ENCODE data around the gene DNAJC8. TPM values are rescaled to one million over a fixed set of nuclear protein-coding genes. Genes with fewer than 3 reads are reported as not detected.

DNAJC8 gene
- total RNA-seq, 1 experiment from 2014 or later = 121 TPM

- no peak for DNase-seq (ENCODE audit: low read depth)
Measured at GRCh38 chr1:28249866-28250295, 17.1 kb upstream of the DNAJC8 start.

DNA sequence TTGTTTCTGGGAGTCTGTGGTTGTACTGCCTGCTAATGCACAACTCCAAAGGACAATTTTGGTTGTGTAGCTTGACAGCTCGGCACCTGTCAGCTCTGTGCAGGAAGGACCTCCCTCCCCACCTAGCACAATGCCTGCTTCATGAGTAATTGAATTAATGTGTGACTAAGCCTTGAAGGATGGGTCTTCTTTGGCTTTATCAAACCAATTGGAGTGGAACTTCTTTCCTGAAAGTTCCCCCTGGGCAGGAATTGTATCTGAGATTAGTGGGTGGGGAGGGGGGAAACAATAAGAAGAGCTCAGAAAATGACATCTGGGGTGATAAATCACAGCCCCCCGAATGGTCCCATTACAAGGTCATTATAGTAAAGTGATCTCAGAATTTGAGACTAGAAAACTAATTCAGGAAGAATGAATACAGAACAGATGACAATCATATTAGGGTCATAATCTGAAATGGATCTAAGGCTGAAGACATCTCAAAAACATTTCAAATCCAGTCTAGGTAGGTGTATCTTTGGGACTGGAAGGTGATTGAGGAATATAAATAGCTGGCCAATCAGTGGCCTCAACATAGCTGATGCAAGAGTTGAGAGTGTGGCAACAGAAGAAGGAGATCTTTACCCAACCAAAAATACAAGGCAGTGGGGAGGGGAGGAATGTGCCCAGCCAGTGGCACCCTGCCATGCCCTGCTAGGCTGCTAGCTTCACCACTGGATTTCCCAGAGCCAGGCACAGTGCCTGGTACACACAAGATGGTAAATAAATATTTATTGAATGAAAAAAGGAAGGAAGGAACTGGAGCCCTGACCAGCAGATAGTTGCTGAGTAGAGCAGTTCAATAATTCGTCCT is 16.4 kb upstream of the DNAJC8 start:
- DNase-seq (ENCODE audit: low read depth) = peak; percentile 76

- DNase-seq (ENCODE audit: low read depth) = peak; percentile 79
Measured at GRCh38 chr1:28248273-28249012, 15.6 kb upstream of the DNAJC8 start.

- DNase-seq (ENCODE audit: low read depth) = no peak
Measured at GRCh38 chr1:28247612-28248272, 14.9 kb upstream of the DNAJC8 start.

GRCh38 chr1:28246427-28246832 is 13.6 kb upstream of the DNAJC8 start:
- peak; percentile 15 for DNase-seq (ENCODE audit: low read depth)

DNA sequence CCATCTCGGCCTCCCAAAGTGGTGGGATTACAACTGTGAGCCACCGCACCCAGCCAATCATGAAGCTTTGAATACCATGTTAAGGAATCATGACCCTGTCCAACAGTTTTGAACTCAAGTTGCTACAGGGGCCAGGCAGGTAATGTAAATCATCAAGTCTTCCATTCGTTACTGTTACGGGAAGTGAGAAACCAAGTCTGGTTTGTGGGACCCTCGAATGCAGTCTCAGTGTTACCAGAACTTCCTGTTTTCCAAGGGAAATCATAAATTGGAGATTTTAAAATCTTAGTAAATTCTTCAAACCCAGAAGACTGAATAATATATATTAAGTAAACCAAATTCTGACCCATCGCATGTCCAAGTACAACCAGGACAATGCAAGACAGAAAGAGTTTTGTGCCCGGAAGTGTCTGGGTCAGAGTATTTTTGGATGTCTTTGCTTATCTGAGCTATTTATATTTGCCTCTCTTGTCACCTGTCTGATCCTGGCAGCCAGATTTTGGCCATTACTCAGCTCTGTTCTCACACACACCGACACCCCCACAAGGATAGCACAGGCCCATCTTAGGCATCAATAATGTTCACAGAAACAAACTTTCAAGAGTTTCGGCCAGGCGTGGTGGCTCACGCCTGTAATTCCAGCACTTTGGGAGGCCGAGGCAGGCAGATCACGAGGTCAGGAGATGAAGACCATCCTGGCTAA is 11.9 kb upstream of the DNAJC8 start:
- DNase-seq (ENCODE audit: low read depth) = no peak

GRCh38 chr1:28243685-28244311 is 11.0 kb upstream of the DNAJC8 start:
- DNase-seq (ENCODE audit: low read depth) = no peak

DNA sequence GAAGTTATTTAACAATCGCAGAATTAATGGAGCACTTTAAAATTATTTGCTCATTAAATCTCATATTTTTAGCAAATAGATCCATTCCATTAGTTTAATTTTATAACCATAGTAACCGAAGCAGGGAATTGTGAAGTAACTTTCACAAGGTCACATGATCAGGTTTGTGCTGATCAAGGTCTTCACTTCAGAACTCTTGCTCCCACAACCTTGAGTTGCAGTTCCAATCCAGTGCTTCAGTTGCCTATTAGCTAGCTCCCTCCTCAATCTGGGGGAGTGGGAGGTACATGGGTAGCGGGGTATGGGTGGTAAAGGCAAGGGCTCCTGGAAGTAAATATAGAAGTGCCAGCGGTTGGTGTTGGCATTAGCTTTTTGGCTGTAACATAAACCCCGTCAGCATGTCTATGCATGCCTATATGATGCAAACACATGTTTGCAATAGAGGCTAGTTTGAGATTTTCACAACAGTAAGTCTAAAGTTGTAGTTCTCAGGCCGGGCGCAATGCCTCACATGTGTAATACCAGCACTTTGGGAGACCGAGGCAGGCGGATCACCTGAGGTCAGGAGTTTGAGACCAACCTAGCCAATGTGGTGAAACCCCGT is 8.9 kb upstream of the DNAJC8 start:
- no peak for DNase-seq (ENCODE audit: low read depth)

DNA sequence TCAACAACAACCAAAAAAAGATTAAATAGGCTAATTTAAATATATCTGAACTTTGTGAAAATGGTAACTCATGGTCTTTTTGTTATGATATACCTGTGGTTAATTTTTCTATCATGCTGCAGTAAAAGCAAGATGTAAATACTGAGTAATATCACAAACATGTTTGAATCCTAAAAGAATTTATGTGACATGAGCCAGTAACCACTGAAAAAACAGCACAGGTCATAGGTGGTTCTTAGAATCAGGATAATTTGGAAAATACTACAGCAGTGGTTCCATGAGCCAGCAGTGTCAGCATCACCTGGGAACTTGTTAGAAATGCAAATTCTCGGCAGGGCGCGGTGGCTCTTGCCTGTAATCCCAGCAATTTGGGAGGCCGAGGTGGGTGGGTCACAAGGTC is 7.2 kb upstream of the DNAJC8 start:
- DNase-seq (ENCODE audit: low read depth) = no peak

GRCh38 chr1:28239004-28239403 is 6.2 kb upstream of the DNAJC8 start:
- no peak for DNase-seq (ENCODE audit: low read depth)

DNA sequence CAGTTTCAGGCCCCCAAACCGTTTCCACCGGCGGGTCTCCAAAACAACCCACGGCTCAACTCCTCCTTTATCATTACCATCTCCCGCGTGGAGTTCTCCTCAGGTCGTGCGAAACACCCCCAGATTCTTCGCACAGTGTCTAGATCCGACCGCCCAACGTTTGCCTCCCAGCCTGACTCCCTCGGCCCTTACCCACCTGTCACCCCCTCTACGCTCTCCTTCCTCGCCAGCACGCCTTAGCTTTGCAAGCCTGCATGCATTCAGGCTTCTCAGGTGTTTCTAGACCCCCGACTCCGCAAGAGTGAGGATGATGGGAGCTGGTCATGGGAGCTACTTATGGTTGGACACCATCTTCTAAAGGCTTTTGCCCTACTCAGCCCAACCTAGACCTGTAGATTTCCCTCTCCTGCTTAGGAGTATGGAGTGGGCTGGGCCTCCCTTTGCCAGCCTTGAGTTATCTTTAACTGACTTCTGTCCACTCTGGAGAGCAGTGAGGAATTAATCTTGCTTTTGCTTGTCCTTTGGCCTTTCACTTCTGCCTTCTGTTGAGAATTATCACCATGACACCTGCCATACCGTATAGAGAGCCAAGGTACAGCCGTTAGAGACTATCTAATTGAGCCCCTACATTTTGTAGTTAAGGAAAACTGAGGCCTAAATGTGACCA is 4.0 kb upstream of the DNAJC8 start:
- no peak for DNase-seq (ENCODE audit: low read depth)

GRCh38 chr1:28235755-28236655 is 3.2 kb upstream of the DNAJC8 start, which contains the start of gene ATP5IF1:
ATP5IF1 (plus strand) TSS chr1:28236124; CDS start chr1:28236184, 60 bp downstream.
- peak; percentile 99 for DNase-seq (ENCODE audit: low read depth)

- DNase-seq (ENCODE audit: low read depth) = no peak
Measured at GRCh38 chr1:28233264-28233606, 406 bp upstream of the DNAJC8 start.

DNA sequence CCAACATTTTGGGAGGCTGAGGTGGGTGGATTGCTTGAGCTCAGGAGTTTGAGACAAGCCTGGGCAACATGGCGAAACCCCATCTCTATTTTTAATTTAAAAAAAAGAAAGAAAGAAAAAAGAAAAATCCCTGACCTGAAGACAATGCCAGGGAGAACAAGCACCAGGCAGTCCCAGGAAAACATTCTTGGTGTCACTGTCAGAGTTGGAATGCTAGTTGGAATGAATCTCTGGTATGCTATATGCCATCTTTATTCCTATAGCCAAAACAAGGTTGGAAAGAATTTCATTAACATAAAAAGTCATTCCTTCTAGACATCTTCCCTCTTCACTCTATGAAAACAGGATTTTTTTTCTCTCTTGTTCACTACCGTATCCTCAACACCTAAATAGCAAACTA is 2.8 kb downstream of the DNAJC8 start:
- DNase-seq (ENCODE audit: low read depth) = no peak

DNA sequence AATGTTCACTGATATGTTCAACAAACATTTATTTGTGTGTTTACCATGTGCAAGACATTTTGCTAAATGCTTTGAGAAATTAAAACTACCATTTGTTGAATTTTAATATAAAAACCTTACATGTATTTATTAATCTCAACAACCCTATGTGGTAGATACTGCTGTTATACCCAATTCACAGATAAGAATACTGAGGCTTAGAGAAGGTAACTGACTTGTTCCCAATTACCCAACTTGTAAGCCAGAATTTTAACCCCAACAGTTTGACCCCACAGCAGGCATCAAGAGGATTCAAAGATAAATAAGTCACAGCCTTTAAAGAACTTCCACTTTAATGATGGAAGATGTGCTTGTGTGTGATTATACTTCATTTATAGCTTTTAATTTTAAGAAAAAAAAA is 3.7 kb downstream of the DNAJC8 start:
- DNase-seq (ENCODE audit: low read depth) = no peak

- no peak for DNase-seq (ENCODE audit: low read depth)
Measured at GRCh38 chr1:28213315-28213714, 19.5 kb downstream of the DNAJC8 start.

GRCh38 chr1:28209700-28210099 is 23.1 kb downstream of the DNAJC8 start:
- no peak for DNase-seq (ENCODE audit: low read depth)

GRCh38 chr1:28208818-28209441 is 23.9 kb downstream of the DNAJC8 start:
- DNase-seq (ENCODE audit: low read depth) = peak; percentile 47

- DNase-seq (ENCODE audit: low read depth) = no peak
Measured at GRCh38 chr1:28205243-28205642, 27.6 kb downstream of the DNAJC8 start.

Measured in Daoy (cell line).